Esophagus (tissue), 2 donors: Measurements from ENCODE around the gene PIAS4. TPM values are rescaled to one million over a fixed set of nuclear protein-coding genes. Genes with fewer than 3 reads are reported as not detected.

Experiments
- H3K27ac ChIP-seq, 2 donors: one replicate each; pipeline ENCODE4 v1.5.1; 2013; ENCODE audit warnings: low read depth in 2 of 2, mild to moderate bottlenecking in 2 of 2, inconsistent platforms in 1 of 2, low read length in 1 of 2, moderate library complexity in 1 of 2
- H3K27me3 ChIP-seq, 2 donors: one replicate each; pipeline ENCODE4 v1.6.1; 2013; ENCODE audit warnings: low read length in 2 of 2, control low read depth in 1 of 2, mild to moderate bottlenecking in 1 of 2; ENCODE audit not compliant: insufficient read depth in 2 of 2, control insufficient read depth in 1 of 2
- H3K36me3 ChIP-seq, 2 donors: one replicate each; pipeline ENCODE4 v1.6.1; 2013; ENCODE audit warnings: low read length in 1 of 2; ENCODE audit not compliant: control insufficient read depth in 2 of 2, insufficient read depth in 2 of 2
- H3K4me1 ChIP-seq, 2 donors: one replicate each; pipeline ENCODE4 v1.6.1; 2013; ENCODE audit warnings: low read length in 1 of 2; ENCODE audit not compliant: control insufficient read depth in 2 of 2, insufficient read depth in 2 of 2
- H3K4me3 ChIP-seq, 2 donors: one replicate each; pipeline ENCODE4 v1.5.1; 2013; ENCODE audit warnings: low read length in 2 of 2, mild to moderate bottlenecking in 2 of 2, low read depth in 1 of 2, moderate library complexity in 1 of 2
- H3K9me3 ChIP-seq, 2 donors: one replicate each; pipeline ENCODE4 v1.6.1; 2013; ENCODE audit warnings: mild to moderate bottlenecking in 2 of 2, low read depth in 1 of 2, low read length in 1 of 2, moderate library complexity in 1 of 2; ENCODE audit not compliant: control insufficient read depth in 2 of 2, insufficient read depth in 1 of 2
- whole genome bisulfite sequencing, 2 donors: extraction: QIAGEN DNeasy Blood & Tissue Kit; methylation state at CpG; one replicate each; pipeline ENCODE4 v1.1.7; 2013; 5-methylcytosine and 5-hydroxymethylcytosine counted together
- polyA plus RNA-seq, 2 donors: library from polyadenylated mRNA; stranded (reverse); fragments of 200-250 nt; gene quantifications; one replicate each; pipeline ENCODE4 v1.2.3, GENCODE V29; 2013
- donor health status: healthy with polysubstance abuse.
- donor health status: Bipolar disorder and iron deficiency.

PIAS4 gene
- polyA plus RNA-seq, 2 donors = 9.6 to 10.9 TPM

- no peaks in the 10 kb centered on the region for H3K9me3 ChIP-seq
- H3K27ac ChIP-seq = peak overlapping the region; percentile 94 to 99
- 18 to 23% methylated on average over 22 of the region's 22 CpGs for WGBS, 2 donors
- no peaks in the 10 kb centered on the region for H3K27me3 ChIP-seq
- peaks cover 9 to 35% of the 10 kb centered on the region in 2 donors for H3K36me3 ChIP-seq
- H3K4me1 ChIP-seq = peaks cover 8 to 50% of the 10 kb centered on the region in 2 donors
- H3K4me3 ChIP-seq = peak overlapping the region; percentile 42 to 83
These were observed 50.6 kb downstream of the PIAS4 start for GRCh38 chr19:4057931-4058692.

- 24 to 37% methylated on average over 24 to 30 of the region's 30 CpGs for WGBS, 2 donors
- Histone ChIP-seq H3K4me3 (peak overlapping the region; percentile 81 to 83), H3K4me1 (peaks cover 8 to 46% of the 10 kb centered on the region in 2 donors), H3K36me3 (peaks cover 4 to 31% of the 10 kb centered on the region in 2 donors), H3K27ac (peak overlapping the region; percentile 94 to 99), H3K27me3 (no peaks in the 10 kb centered on the region), H3K9me3 (no peaks in the 10 kb centered on the region)
These were observed 51.3 kb downstream of the PIAS4 start for GRCh38 chr19:4058693-4059452.

- Histone ChIP-seq H3K4me1 (peaks cover 8 to 45% of the 10 kb centered on the region in 2 donors), H3K27me3 (no peaks in the 10 kb centered on the region), H3K9me3 (no peaks in the 10 kb centered on the region), H3K4me3 (peak overlapping the region; percentile 81 to 83), H3K27ac (peak overlapping the region; percentile 94 to 99), H3K36me3 (peaks cover 0 to 26% of the 10 kb centered on the region in 2 donors)
- 18 to 30% methylated on average over 19 of the region's 19 CpGs for WGBS, 2 donors
These were observed 51.9 kb downstream of the PIAS4 start for GRCh38 chr19:4059453-4059871.

GRCh38 chr19:4059891-4060620, 52.5 kb downstream of the PIAS4 start:
- Histone ChIP-seq H3K27ac (peak overlapping the region; percentile 94 to 99), H3K36me3 (peaks cover 0 to 23% of the 10 kb centered on the region in 2 donors), H3K27me3 (no peaks in the 10 kb centered on the region), H3K4me1 (peaks cover 8 to 40% of the 10 kb centered on the region in 2 donors), H3K9me3 (no peaks in the 10 kb centered on the region), H3K4me3 (peak overlapping the region; percentile 81 to 83)
- WGBS, 2 donors = 23 to 26% methylated on average over 34 to 42 of the region's 42 CpGs

- 37 to 45% methylated on average over 16 of the region's 16 CpGs for WGBS, 2 donors
These were observed 53.2 kb downstream of the PIAS4 start for GRCh38 chr19:4060621-4061177.

GRCh38 chr19:4061178-4061682, 53.7 kb downstream of the PIAS4 start:
- WGBS, 2 donors = 12 to 14% methylated on average over 23 of the region's 23 CpGs
- Histone ChIP-seq H3K27me3 (no peaks in the 10 kb centered on the region), H3K4me1 (peaks cover 8 to 38% of the 10 kb centered on the region in 2 donors), H3K36me3 (peaks cover 0 to 15% of the 10 kb centered on the region in 2 donors), H3K27ac (peak overlapping the region; percentile 94 to 99), H3K4me3 (peak overlapping the region; percentile 81 to 83), H3K9me3 (no peaks in the 10 kb centered on the region)

More at GRCh38 chr19:4060621-4061177, 53.2 kb downstream of the PIAS4 start:
- peak overlapping the region; percentile 94 to 99 for H3K27ac ChIP-seq
- peaks cover 0 to 21% of the 10 kb centered on the region in 2 donors for H3K36me3 ChIP-seq
- no peaks in the 10 kb centered on the region for H3K9me3 ChIP-seq
- peaks cover 8 to 38% of the 10 kb centered on the region in 2 donors for H3K4me1 ChIP-seq
- H3K27me3 ChIP-seq = no peaks in the 10 kb centered on the region
- peak overlapping the region; percentile 81 to 83 for H3K4me3 ChIP-seq

GRCh38 chr19:4061683-4062418, 54.3 kb downstream of the PIAS4 start:
- Histone ChIP-seq H3K27me3 (no peaks in the 10 kb centered on the region), H3K36me3 (peaks cover 0 to 15% of the 10 kb centered on the region in 2 donors), H3K9me3 (no peaks in the 10 kb centered on the region), H3K27ac (peak overlapping the region; percentile 94 to 99), H3K4me1 (peaks cover 8 to 38% of the 10 kb centered on the region in 2 donors), H3K4me3 (peak overlapping the region; percentile 81 to 83)
- 40 to 43% methylated on average over 29 of the region's 29 CpGs for WGBS, 2 donors

- H3K9me3 ChIP-seq = no peaks in the 10 kb centered on the region
- 48 to 52% methylated on average over 30 of the region's 30 CpGs for WGBS, 2 donors
- H3K4me1 ChIP-seq = peaks cover 8 to 36% of the 10 kb centered on the region in 2 donors
- peak overlapping the region; percentile 94 to 99 for H3K27ac ChIP-seq
- H3K4me3 ChIP-seq = peak overlapping the region; percentile 81 to 83
- H3K36me3 ChIP-seq = peaks cover 0 to 12% of the 10 kb centered on the region in 2 donors
- no peaks in the 10 kb centered on the region for H3K27me3 ChIP-seq
These were observed 55.2 kb downstream of the PIAS4 start for GRCh38 chr19:4062419-4063368.
